ENCODE measurements around the gene ETV5. TPM values are rescaled to one million over a fixed set of nuclear protein-coding genes. Genes with fewer than 3 reads are reported as not detected.

The ETV5 gene
- total RNA-seq, 2 experiments from 2014 or later = 0.48 to 0.50 TPM

- no peaks in the 10 kb centered on the region for H3K36me3 Mint-ChIP-seq (ENCODE audit: low read depth)
- no peaks in the 10 kb centered on the region for H3K9me3 Mint-ChIP-seq
- DNase-seq = no peak
- no peak overlapping the region for H3K27ac Mint-ChIP-seq
- H3K4me1 Mint-ChIP-seq = no peaks in the 10 kb centered on the region
- CTCF ChIA-PET = no interaction called here
- POLR2A ChIA-PET = no interaction called here
- no peak overlapping the region for H3K4me3 Mint-ChIP-seq
- H3K27me3 Mint-ChIP-seq = peaks cover 47% of the 10 kb centered on the region
Observed at GRCh38 chr3:186083746-186084145, 25.1 kb downstream of the ETV5 start.

- Mint-ChIP-seq H3K9me3 (no peaks in the 10 kb centered on the region), H3K4me3 (no peak overlapping the region), H3K27me3 (peaks cover 46% of the 10 kb centered on the region), H3K36me3 (ENCODE audit: low read depth) (no peaks in the 10 kb centered on the region), H3K4me1 (no peaks in the 10 kb centered on the region), H3K27ac (no peak overlapping the region)
- ChIA-PET CTCF (no interaction called here), POLR2A (interaction anchor here (0.5 kb wide), 1 partner anchor 988 kb away, joined by 3 read pairs; no protein-coding TSS in a partner anchor)
- DNase-seq = no peak
Observed at GRCh38 chr3:186082150-186082549, 26.7 kb downstream of the ETV5 start.

- no peaks in the 10 kb centered on the region for H3K4me1 Mint-ChIP-seq
- H3K4me3 Mint-ChIP-seq = no peak overlapping the region
- DNase-seq = no peak
- H3K27me3 Mint-ChIP-seq = peaks cover 42% of the 10 kb centered on the region
- H3K36me3 Mint-ChIP-seq (ENCODE audit: low read depth) = no peaks in the 10 kb centered on the region
- ChIA-PET CTCF (no interaction called here), POLR2A (interaction anchor here (0.5 kb wide), 1 partner anchor 989 kb away, joined by 3 read pairs; no protein-coding TSS in a partner anchor)
- H3K9me3 Mint-ChIP-seq = no peaks in the 10 kb centered on the region
- H3K27ac Mint-ChIP-seq = no peak overlapping the region
Observed at GRCh38 chr3:186081678-186082077, 27.2 kb downstream of the ETV5 start.

- Mint-ChIP-seq H3K36me3 (ENCODE audit: low read depth) (no peaks in the 10 kb centered on the region), H3K4me1 (no peaks in the 10 kb centered on the region), H3K4me3 (no peak overlapping the region), H3K27me3 (peaks cover 38% of the 10 kb centered on the region), H3K27ac (no peak overlapping the region), H3K9me3 (no peaks in the 10 kb centered on the region)
- no peak for DNase-seq
- CTCF ChIA-PET = no interaction called here
- POLR2A ChIA-PET = no interaction called here
Observed at GRCh38 chr3:186080849-186081438, 27.9 kb downstream of the ETV5 start.

GRCh38 chr3:186079925-186080324, 29.0 kb downstream of the ETV5 start:
- Mint-ChIP-seq H3K4me1 (no peaks in the 10 kb centered on the region), H3K36me3 (ENCODE audit: low read depth) (no peaks in the 10 kb centered on the region), H3K27me3 (peaks cover 33% of the 10 kb centered on the region), H3K27ac (no peak overlapping the region), H3K4me3 (no peak overlapping the region), H3K9me3 (peaks cover 2% of the 10 kb centered on the region)
- CTCF ChIA-PET = no interaction called here
- DNase-seq = no peak
- POLR2A ChIA-PET = no interaction called here

GRCh38 chr3:186077466-186077865, 31.4 kb downstream of the ETV5 start:
- no peak for DNase-seq
- Mint-ChIP-seq H3K4me1 (no peaks in the 10 kb centered on the region), H3K27ac (no peak overlapping the region), H3K36me3 (ENCODE audit: low read depth) (no peaks in the 10 kb centered on the region), H3K9me3 (peaks cover 3% of the 10 kb centered on the region), H3K27me3 (peaks cover 25% of the 10 kb centered on the region), H3K4me3 (no peak overlapping the region)
- ChIA-PET CTCF (no interaction called here), POLR2A (no interaction called here)

GRCh38 chr3:186075931-186076567, 32.8 kb downstream of the ETV5 start:
- no peak for DNase-seq
- Mint-ChIP-seq H3K4me3 (no peak overlapping the region), H3K27me3 (peaks cover 19% of the 10 kb centered on the region), H3K27ac (no peak overlapping the region), H3K4me1 (peaks cover 3% of the 10 kb centered on the region), H3K9me3 (peaks cover 3% of the 10 kb centered on the region), H3K36me3 (ENCODE audit: low read depth) (no peaks in the 10 kb centered on the region)
- ChIA-PET POLR2A (no interaction called here), CTCF (interaction anchor here (0.7 to 0.8 kb wide), 2 partner anchors 111 to 155 kb away, joined by 3 to 4 read pairs; no protein-coding TSS in a partner anchor)

GRCh38 chr3:186075489-186075888, 33.4 kb downstream of the ETV5 start:
- Mint-ChIP-seq H3K9me3 (peaks cover 3% of the 10 kb centered on the region), H3K27ac (no peak overlapping the region), H3K36me3 (ENCODE audit: low read depth) (no peaks in the 10 kb centered on the region), H3K4me3 (no peak overlapping the region), H3K4me1 (peaks cover 7% of the 10 kb centered on the region), H3K27me3 (peaks cover 16% of the 10 kb centered on the region)
- ChIA-PET POLR2A (no interaction called here), CTCF (interaction anchor here (0.7 to 0.8 kb wide), 2 partner anchors 112 to 156 kb away, joined by 3 to 4 read pairs; no protein-coding TSS in a partner anchor)
- no peak for DNase-seq

GRCh38 chr3:186073641-186074040, 35.2 kb downstream of the ETV5 start:
- peaks cover 6% of the 10 kb centered on the region for H3K9me3 Mint-ChIP-seq
- ChIA-PET CTCF (interaction anchor here (1.2 kb wide), 1 partner anchor 371 kb away, joined by 3 read pairs; no protein-coding TSS in a partner anchor), POLR2A (no interaction called here)
- peaks cover 12% of the 10 kb centered on the region for H3K4me1 Mint-ChIP-seq
- H3K4me3 Mint-ChIP-seq = no peak overlapping the region
- no peak for DNase-seq
- peaks cover 12% of the 10 kb centered on the region for H3K27me3 Mint-ChIP-seq
- no peak overlapping the region for H3K27ac Mint-ChIP-seq
- no peaks in the 10 kb centered on the region for H3K36me3 Mint-ChIP-seq (ENCODE audit: low read depth)

GRCh38 chr3:186070996-186071395, 37.9 kb downstream of the ETV5 start:
- H3K4me3 Mint-ChIP-seq = no peak overlapping the region
- H3K27me3 Mint-ChIP-seq = peaks cover 9% of the 10 kb centered on the region
- no peaks in the 10 kb centered on the region for H3K36me3 Mint-ChIP-seq (ENCODE audit: low read depth)
- H3K27ac Mint-ChIP-seq = no peak overlapping the region
- no peak for DNase-seq
- ChIA-PET CTCF (interaction anchor here (0.7 kb wide), 1 partner anchor 17 kb away, joined by 3 read pairs; no protein-coding TSS in a partner anchor), POLR2A (no interaction called here)
- H3K4me1 Mint-ChIP-seq = peaks cover 29% of the 10 kb centered on the region
- peaks cover 6% of the 10 kb centered on the region for H3K9me3 Mint-ChIP-seq

GRCh38 chr3:186070550-186070949, 38.3 kb downstream of the ETV5 start:
- H3K4me3 Mint-ChIP-seq = no peak overlapping the region

GRCh38 chr3:186070133-186070532, 38.8 kb downstream of the ETV5 start:
- DNase-seq = no peak
- H3K27me3 Mint-ChIP-seq = peaks cover 16% of the 10 kb centered on the region
- H3K36me3 Mint-ChIP-seq (ENCODE audit: low read depth) = no peaks in the 10 kb centered on the region
- CTCF ChIA-PET = interaction anchor here (0.7 kb wide), 1 partner anchor 18 kb away, joined by 3 read pairs; no protein-coding TSS in a partner anchor
- H3K9me3 Mint-ChIP-seq = peaks cover 6% of the 10 kb centered on the region
- H3K4me1 Mint-ChIP-seq = peaks cover 29% of the 10 kb centered on the region
- POLR2A ChIA-PET = no interaction called here
- no peak overlapping the region for H3K4me3 Mint-ChIP-seq
- no peak overlapping the region for H3K27ac Mint-ChIP-seq

More at GRCh38 chr3:186070550-186070949, 38.3 kb downstream of the ETV5 start:
- Mint-ChIP-seq H3K27ac (no peak overlapping the region), H3K9me3 (peaks cover 6% of the 10 kb centered on the region), H3K27me3 (peaks cover 13% of the 10 kb centered on the region), H3K4me1 (peaks cover 29% of the 10 kb centered on the region), H3K36me3 (ENCODE audit: low read depth) (no peaks in the 10 kb centered on the region)
- POLR2A ChIA-PET = no interaction called here
- no peak for DNase-seq
- CTCF ChIA-PET = interaction anchor here (0.7 kb wide), 1 partner anchor 17 kb away, joined by 3 read pairs; no protein-coding TSS in a partner anchor

GRCh38 chr3:186069199-186069598, 39.7 kb downstream of the ETV5 start:
- DNase-seq = no peak
- H3K9me3 Mint-ChIP-seq = peaks cover 4% of the 10 kb centered on the region
- peaks cover 29% of the 10 kb centered on the region for H3K4me1 Mint-ChIP-seq
- H3K27me3 Mint-ChIP-seq = peaks cover 25% of the 10 kb centered on the region
- H3K4me3 Mint-ChIP-seq = no peak overlapping the region
- POLR2A ChIA-PET = no interaction called here
- no peak overlapping the region for H3K27ac Mint-ChIP-seq
- CTCF ChIA-PET = no interaction called here
- no peaks in the 10 kb centered on the region for H3K36me3 Mint-ChIP-seq (ENCODE audit: low read depth)
